Neuronal stem cell (in vitro differentiated cells): ENCODE results near the gene RBM4.

Source experiments
- DNase-seq: peaks from one replicate; pipeline ENCODE4 v3.0.0-alpha.2; 2013; ENCODE audit warnings: low spot score
- H2AFZ ChIP-seq: one replicate; pipeline ENCODE4 v1.6.1; 2013; ENCODE audit warnings: mild to moderate bottlenecking, low read length, inconsistent platforms
- H2AK5ac ChIP-seq: 2 replicates; pipeline ENCODE4 v1.6.1; 2013; ENCODE audit warnings: low read depth, mild to moderate bottlenecking, inconsistent platforms, low read length, moderate library complexity, mixed read lengths
- H2BK120ac ChIP-seq: 2 replicates; pipeline ENCODE4 v1.6.1; 2013; ENCODE audit warnings: low read depth, mild to moderate bottlenecking, inconsistent platforms, low read length, moderate library complexity, mixed read lengths
- H2BK12ac ChIP-seq: one replicate; pipeline ENCODE4 v1.6.1; 2013; ENCODE audit warnings: low read length, inconsistent platforms
- H2BK15ac ChIP-seq: 2 replicates; pipeline ENCODE4 v1.6.1; 2013; ENCODE audit warnings: mild to moderate bottlenecking, low read length, inconsistent platforms, mixed read lengths
- H2BK5ac ChIP-seq: one replicate; pipeline ENCODE4 v1.6.1; 2013; ENCODE audit warnings: inconsistent platforms, mild to moderate bottlenecking, low read length, moderate library complexity
- H3K14ac ChIP-seq: one replicate; pipeline ENCODE4 v1.6.1; 2013; ENCODE audit warnings: low read length, inconsistent platforms
- H3K18ac ChIP-seq: 2 replicates; pipeline ENCODE4 v1.6.1; 2013; ENCODE audit warnings: low read length, inconsistent platforms
- H3K23ac ChIP-seq: 2 replicates; pipeline ENCODE4 v1.6.1; 2013; ENCODE audit warnings: low read depth, mild to moderate bottlenecking, mixed read lengths, low read length, inconsistent platforms; ENCODE audit not compliant: poor library complexity
- H3K27ac ChIP-seq: replicated peaks from 3 replicates; pipeline ENCODE4 v1.5.1; 2013; ENCODE audit warnings: low read length, inconsistent platforms
- H3K27me3 ChIP-seq, 3 experiments: 2 replicates each; pipeline ENCODE4 v1.6.1; 2013; ENCODE audit warnings: low read length in 3 of 3, mild to moderate bottlenecking in 2 of 3, inconsistent platforms in 1 of 3, low read depth in 1 of 3, mixed read lengths in 1 of 3, moderate library complexity in 1 of 3; ENCODE audit not compliant: control insufficient read depth in 3 of 3, insufficient read depth in 3 of 3
- H3K36me3 ChIP-seq, 2 donors: replicated peaks in 1 of 2; 2 replicates each; pipeline ENCODE4 v1.6.1; 2013; ENCODE audit warnings: low read length in 2 of 2; ENCODE audit not compliant: control insufficient read depth in 2 of 2, insufficient read depth in 2 of 2
- H3K4ac ChIP-seq: 2 replicates; pipeline ENCODE4 v1.6.1; 2013; ENCODE audit warnings: inconsistent platforms, mild to moderate bottlenecking, low read length, moderate library complexity
- H3K4me1 ChIP-seq, 2 donors: 1 replicate in 1 of 2; 2 replicates in 1 of 2; pipeline ENCODE4 v1.6.1; 2013; ENCODE audit warnings: low read length in 2 of 2, low read depth in 1 of 2; ENCODE audit not compliant: control insufficient read depth in 2 of 2, insufficient read depth in 1 of 2
- H3K4me2 ChIP-seq: one replicate; pipeline ENCODE4 v1.6.1; 2013; ENCODE audit warnings: mild to moderate bottlenecking, low read length, inconsistent platforms; ENCODE audit not compliant: insufficient read depth, poor library complexity, severe bottlenecking
- H3K4me3 ChIP-seq, 2 donors: 2 replicates each; pipeline ENCODE4 v1.5.1; 2013; ENCODE audit warnings: low read length in 2 of 2, mild to moderate bottlenecking in 2 of 2, inconsistent platforms in 1 of 2, moderate library complexity in 1 of 2
- H3K79me1 ChIP-seq: one replicate; pipeline ENCODE4 v1.6.1; 2013; ENCODE audit warnings: low read depth, mild to moderate bottlenecking, inconsistent platforms, low read length, moderate library complexity
- H3K9ac ChIP-seq: one replicate; pipeline ENCODE4 v1.6.1; 2013; ENCODE audit warnings: mild to moderate bottlenecking, low read depth, low read length, inconsistent platforms; ENCODE audit not compliant: poor library complexity
- H3K9me3 ChIP-seq, 2 donors: replicated peaks in 1 of 2; 2 replicates each; pipeline versions ENCODE3 to v1.6.1; 2013; ENCODE audit warnings: low read length in 2 of 2, mild to moderate bottlenecking in 2 of 2, inconsistent platforms in 1 of 2, low read depth in 1 of 2, mixed read lengths in 1 of 2, moderate library complexity in 1 of 2; ENCODE audit not compliant: control insufficient read depth in 2 of 2, insufficient read depth in 1 of 2
- H4K8ac ChIP-seq: one replicate; pipeline ENCODE4 v1.6.1; 2013; ENCODE audit warnings: low read depth, mild to moderate bottlenecking, inconsistent platforms, low read length, moderate library complexity
- H4K91ac ChIP-seq: one replicate; pipeline ENCODE4 v1.6.1; 2013; ENCODE audit warnings: low read length, low read depth, mild to moderate bottlenecking, inconsistent platforms; ENCODE audit not compliant: poor library complexity
- WGBS, 2 donors: extraction: QIAGEN DNeasy Blood & Tissue Kit; methylation state at CpG; one replicate each; pipeline ENCODE4 v1.1.7; 2013; ENCODE audit warnings: missing lambda C conversion rate in 2 of 2, mixed read lengths in 1 of 2; ENCODE audit not compliant: insufficient read length in 2 of 2, insufficient replicate concordance in 1 of 2; ENCODE audit errors: extremely low coverage in 2 of 2; 5-methylcytosine and 5-hydroxymethylcytosine counted together

RBM4 gene

GRCh38 chr11:66595245-66595904 is 43.1 kb upstream of the RBM4 start:
- H3K27ac ChIP-seq = no peak overlapping the region
- H3K9me3 ChIP-seq = peaks cover 18 to 20% of the 10 kb centered on the region in 2 donors
- no peaks in the 10 kb centered on the region for H3K27me3 ChIP-seq
- no peak overlapping the region for H3K14ac ChIP-seq
- no peak overlapping the region for H2BK120ac ChIP-seq
- H3K4me3 ChIP-seq = no peak overlapping the region
- H4K91ac ChIP-seq = no peak overlapping the region
- no peak overlapping the region for H3K4ac ChIP-seq
- no peak overlapping the region for H3K9ac ChIP-seq
- H2AK5ac ChIP-seq = no peak overlapping the region
- peaks cover 10 to 30% of the 10 kb centered on the region in 2 donors for H3K36me3 ChIP-seq
- peaks cover 11 to 16% of the 10 kb centered on the region in 2 donors for H3K4me1 ChIP-seq
- no peak overlapping the region for H2BK12ac ChIP-seq
- no peak overlapping the region for H2AFZ ChIP-seq
- no peak overlapping the region for H3K23ac ChIP-seq
- WGBS, 2 donors = no CpG with 5 or more reads among the region's 5 CpGs
- no peak overlapping the region for H3K18ac ChIP-seq
- no peak overlapping the region for H4K8ac ChIP-seq
- no peak overlapping the region for H2BK15ac ChIP-seq
- DNase-seq = no peak
- H2BK5ac ChIP-seq = no peak overlapping the region
- H3K79me1 ChIP-seq = peaks cover 6% of the 10 kb centered on the region
- no peak overlapping the region for H3K4me2 ChIP-seq

GRCh38 chr11:66598993-66599392 is 39.5 kb upstream of the RBM4 start:
- Histone ChIP-seq H2BK5ac (no peak overlapping the region), H3K18ac (no peak overlapping the region), H3K79me1 (peaks cover 2% of the 10 kb centered on the region), H4K91ac (no peak overlapping the region), H2BK120ac (no peak overlapping the region), H2BK12ac (no peak overlapping the region), H3K27me3 (no peaks in the 10 kb centered on the region), H3K4me1 (peaks cover 0 to 11% of the 10 kb centered on the region in 2 donors), H4K8ac (no peak overlapping the region), H2AK5ac (no peak overlapping the region), H3K4me2 (no peak overlapping the region), H3K4me3 (no peak overlapping the region), H2BK15ac (no peak overlapping the region), H3K36me3 (peaks cover 19 to 57% of the 10 kb centered on the region in 2 donors), H3K23ac (no peak overlapping the region), H2AFZ (no peak overlapping the region), H3K9ac (no peak overlapping the region), H3K9me3 (peaks cover 0 to 3% of the 10 kb centered on the region in 2 donors), H3K4ac (no peak overlapping the region), H3K14ac (no peak overlapping the region), H3K27ac (no peak overlapping the region)
- WGBS, 2 donors = no CpG with 5 or more reads among the region's 6 CpGs
- DNase-seq = no peak

- DNase-seq = no peak
- H3K18ac ChIP-seq = no peak overlapping the region
- H3K27me3 ChIP-seq = no peaks in the 10 kb centered on the region
- no peak overlapping the region for H2BK120ac ChIP-seq
- peaks cover 28 to 69% of the 10 kb centered on the region in 2 donors for H3K36me3 ChIP-seq
- no peak overlapping the region for H4K91ac ChIP-seq
- H3K4me2 ChIP-seq = no peak overlapping the region
- H3K4me3 ChIP-seq = no peak overlapping the region
- H2BK5ac ChIP-seq = no peak overlapping the region
- no peak overlapping the region for H2BK15ac ChIP-seq
- peaks cover 0 to 7% of the 10 kb centered on the region in 2 donors for H3K4me1 ChIP-seq
- WGBS, 2 donors = no CpG with 5 or more reads among the region's 2 CpGs
- H3K79me1 ChIP-seq = peaks cover 2% of the 10 kb centered on the region
- no peak overlapping the region for H2AFZ ChIP-seq
- no peak overlapping the region for H3K9ac ChIP-seq
- H3K23ac ChIP-seq = no peak overlapping the region
- no peak overlapping the region for H2BK12ac ChIP-seq
- H4K8ac ChIP-seq = no peak overlapping the region
- H3K4ac ChIP-seq = no peak overlapping the region
- H3K14ac ChIP-seq = no peak overlapping the region
- H2AK5ac ChIP-seq = no peak overlapping the region
- peaks cover 0 to 3% of the 10 kb centered on the region in 2 donors for H3K9me3 ChIP-seq
- H3K27ac ChIP-seq = no peak overlapping the region
Measured at GRCh38 chr11:66600219-66600618, 38.3 kb upstream of the RBM4 start.

GRCh38 chr11:66600631-66601233 is 37.8 kb upstream of the RBM4 start:
- no peak overlapping the region for H4K8ac ChIP-seq
- H3K27me3 ChIP-seq = no peaks in the 10 kb centered on the region
- no peak overlapping the region for H3K4ac ChIP-seq
- peaks cover 2% of the 10 kb centered on the region for H3K79me1 ChIP-seq
- H2BK5ac ChIP-seq = no peak overlapping the region
- H3K36me3 ChIP-seq = peaks cover 33 to 71% of the 10 kb centered on the region in 2 donors
- H4K91ac ChIP-seq = no peak overlapping the region
- no peak overlapping the region for H3K4me3 ChIP-seq
- no peak overlapping the region for H2AK5ac ChIP-seq
- H3K4me1 ChIP-seq = peaks cover 0 to 2% of the 10 kb centered on the region in 2 donors
- no peak for DNase-seq
- H3K27ac ChIP-seq = no peak overlapping the region
- peaks cover 0 to 3% of the 10 kb centered on the region in 2 donors for H3K9me3 ChIP-seq
- H3K18ac ChIP-seq = no peak overlapping the region
- H2AFZ ChIP-seq = no peak overlapping the region
- no peak overlapping the region for H2BK15ac ChIP-seq
- H3K14ac ChIP-seq = no peak overlapping the region
- H3K4me2 ChIP-seq = no peak overlapping the region
- WGBS, 2 donors = no CpG with 5 or more reads among the region's 4 CpGs
- H2BK120ac ChIP-seq = no peak overlapping the region
- no peak overlapping the region for H3K9ac ChIP-seq
- H3K23ac ChIP-seq = no peak overlapping the region
- H2BK12ac ChIP-seq = no peak overlapping the region
